Right renal cortex interstitium (tissue), 3 donors: Measurements from ENCODE around the gene ZNF132. TPM values are rescaled to one million over a fixed set of nuclear protein-coding genes. Genes with fewer than 3 reads are reported as not detected.
"Not testable (repeated sequence)": the region's sequence is repeated elsewhere in the genome, so short reads cannot be mapped to it uniquely, and the experiment has no call there.

Experiments used
- DNase-seq, 3 donors: peaks; one replicate each; pipeline ENCODE4 v3.0.0-alpha.2; 2013; ENCODE audit warnings: low read depth in 3 of 3, low spot score in 2 of 3
- polyA plus RNA-seq, 3 donors: library from polyadenylated mRNA; unstranded; fragments of 120-200 nt; gene quantifications; one replicate each; pipeline ENCODE4 v1.2.1, GENCODE V29; 2013; ENCODE audit not compliant: insufficient read length in 3 of 3

The ZNF132 gene
- polyA plus RNA-seq = 10 to 100 TPM; 14.7 to 16.8 (median 16.6) TPM

GRCh38 chr19:58439576-58440554 lies at the start of gene ZNF132:
ZNF132 (minus strand) TSS chr19:58440153; CDS start chr19:58439821, 332 bp downstream.
- DNase-seq = peak; percentile 98 to 99 (median 99)

GRCh38 chr19:58484349-58484748 lies 44.4 kb upstream of the ZNF132 start:
- not testable (repeated sequence) for DNase-seq

- no peak for DNase-seq
Observed at GRCh38 chr19:58483776-58484175, 43.8 kb upstream of the ZNF132 start.

GRCh38 chr19:58482372-58482771 lies 42.4 kb upstream of the ZNF132 start:
- no peak for DNase-seq

GRCh38 chr19:58480831-58481230 lies 40.9 kb upstream of the ZNF132 start:
- DNase-seq = no peak

GRCh38 chr19:58480481-58480830 lies 40.5 kb upstream of the ZNF132 start:
- no peak for DNase-seq

GRCh38 chr19:58479736-58480480 lies 40.0 kb upstream of the ZNF132 start:
- no peak for DNase-seq

GRCh38 chr19:58479303-58479702 lies 39.4 kb upstream of the ZNF132 start:
- no peak for DNase-seq

GRCh38 chr19:58477871-58478270 lies 37.9 kb upstream of the ZNF132 start:
- DNase-seq = no peak

GRCh38 chr19:58477130-58477529 lies 37.2 kb upstream of the ZNF132 start:
- no peak for DNase-seq

- DNase-seq = no peak
Observed at GRCh38 chr19:58476498-58477015, 36.6 kb upstream of the ZNF132 start.

- peak; percentile 93 to 96 (median 95) for DNase-seq
Observed at GRCh38 chr19:58475714-58476497, 36.0 kb upstream of the ZNF132 start, which contains the start of gene ZNF446. ZNF446 (plus strand) TSS chr19:58476352; CDS start chr19:58477219, 867 bp downstream.

GRCh38 chr19:58474997-58475713 lies 35.2 kb upstream of the ZNF132 start:
- DNase-seq = no peak

GRCh38 chr19:58474291-58474996 lies 34.5 kb upstream of the ZNF132 start:
- no peak for DNase-seq

GRCh38 chr19:58473775-58474174 lies 33.8 kb upstream of the ZNF132 start:
- no peak for DNase-seq

- DNase-seq = no peak
Observed at GRCh38 chr19:58471736-58472135, 31.8 kb upstream of the ZNF132 start.

- DNase-seq = not testable (repeated sequence)
Observed at GRCh38 chr19:58470837-58471543, 31.0 kb upstream of the ZNF132 start.

- no peak for DNase-seq
Observed at GRCh38 chr19:58469241-58470013, 29.5 kb upstream of the ZNF132 start.
